NCI-H2171 treated with DMSO at 0.1 percent for 48 hours (cell line): ENCODE data around the gene CIAO2B.
A peak's percentile ranks its signal among the peaks of the same experiment; 100 is the strongest.

ENCODE experiments used
- DNase-seq: peaks from one replicate; lab custom pipeline; 2025; lab: John Stamatoyannopoulos, UW

The CIAO2B gene

GRCh38 chr16:66919569-66920298 lies 14.5 kb downstream of the CIAO2B start:
- DNase-seq, result no peak

GRCh38 chr16:66918803-66919568 lies 15.2 kb downstream of the CIAO2B start, which contains the start of gene CDH16:
CDH16 (minus strand) TSS chr16:66918885; CDS start chr16:66918065, 820 bp downstream.
- DNase-seq, result peak; percentile 74

DNA sequence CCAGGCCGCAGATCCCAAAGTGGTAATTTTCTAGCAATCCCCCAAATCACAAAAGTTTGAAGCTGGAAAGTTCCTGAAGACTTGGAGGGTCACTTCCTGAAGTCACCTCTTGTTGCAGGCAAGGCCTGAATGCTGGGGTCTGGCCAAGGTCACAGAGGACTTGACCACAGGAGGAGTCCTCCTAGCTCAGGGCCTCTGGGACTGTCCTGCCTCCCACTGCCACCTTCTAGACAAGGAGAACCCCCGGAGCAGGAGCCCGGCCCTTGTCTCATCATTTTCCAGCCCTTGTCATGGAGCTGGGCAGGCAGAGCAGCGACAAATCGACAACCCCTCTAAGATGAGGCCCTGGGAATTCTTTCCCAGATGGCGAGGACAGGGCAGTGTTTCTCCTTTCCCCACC lies 15.8 kb downstream of the CIAO2B start:
- DNase-seq, result no peak

DNA sequence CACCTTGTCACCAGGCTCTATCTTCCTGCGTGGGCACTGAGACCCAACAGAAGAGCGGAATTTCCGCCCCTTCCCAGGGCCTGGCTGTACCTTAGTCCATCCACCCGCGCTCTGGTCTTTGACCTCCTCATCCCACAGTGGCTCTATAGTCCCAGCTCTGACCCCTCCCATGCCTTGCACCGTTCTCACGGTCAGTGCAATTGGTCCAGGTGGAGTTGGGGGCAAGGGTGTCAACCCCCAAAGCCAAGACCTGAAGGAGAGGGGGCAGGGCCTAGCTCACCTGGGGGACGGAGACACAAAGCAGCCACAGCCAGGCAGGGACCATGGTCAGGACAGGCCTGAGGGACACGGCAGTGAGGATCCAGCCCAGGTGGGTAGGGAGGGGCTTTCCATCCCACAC lies 16.5 kb downstream of the CIAO2B start:
- no peak for DNase-seq

- no peak for DNase-seq
These were observed 17.7 kb downstream of the CIAO2B start for GRCh38 chr16:66916518-66916917.

DNA sequence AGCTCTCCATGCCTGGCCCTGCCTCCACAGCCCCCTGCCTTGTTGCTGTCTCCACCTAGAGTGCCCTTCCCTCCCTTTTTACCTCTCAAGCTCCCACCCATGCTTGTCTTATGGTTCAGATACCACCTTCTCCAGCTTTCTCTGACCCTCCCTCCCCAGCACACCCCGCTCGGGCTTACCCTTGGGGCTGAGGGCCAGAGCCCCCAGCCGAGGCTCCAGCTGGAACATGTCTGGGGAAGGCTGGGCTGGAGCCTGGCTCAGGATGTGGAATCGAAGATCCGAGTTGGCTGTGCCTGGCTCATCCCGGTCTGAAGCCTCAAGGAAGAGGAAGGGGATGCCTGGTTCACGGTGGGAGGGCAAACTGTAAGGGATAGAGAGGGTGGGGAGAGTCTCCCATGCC lies 19.2 kb downstream of the CIAO2B start:
- no peak for DNase-seq

DNA sequence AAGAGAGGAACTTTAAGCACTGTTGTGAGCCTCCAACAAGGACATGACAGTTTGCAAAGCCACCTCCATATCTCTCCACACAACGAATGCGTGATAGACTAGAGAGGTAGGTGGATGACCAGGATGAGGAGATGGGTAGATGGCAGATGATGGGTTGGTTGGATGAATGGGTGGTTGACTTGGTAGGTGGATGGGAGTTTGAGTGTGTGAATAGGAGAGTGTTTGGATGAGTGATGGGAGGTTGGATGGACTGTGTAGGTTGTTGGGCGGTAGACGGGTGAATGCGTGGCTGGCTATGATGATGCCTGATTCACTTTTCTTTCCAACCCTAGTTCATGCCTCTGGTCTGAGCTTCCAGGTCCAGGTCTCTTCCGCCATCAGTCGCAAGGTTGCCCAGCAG lies 19.7 kb downstream of the CIAO2B start:
- no peak for DNase-seq

GRCh38 chr16:66913711-66914110 lies 20.5 kb downstream of the CIAO2B start:
- DNase-seq, result no peak

GRCh38 chr16:66913081-66913480 lies 21.1 kb downstream of the CIAO2B start:
- DNase-seq, result no peak

GRCh38 chr16:66911801-66912200 lies 22.4 kb downstream of the CIAO2B start:
- DNase-seq, result no peak

DNA sequence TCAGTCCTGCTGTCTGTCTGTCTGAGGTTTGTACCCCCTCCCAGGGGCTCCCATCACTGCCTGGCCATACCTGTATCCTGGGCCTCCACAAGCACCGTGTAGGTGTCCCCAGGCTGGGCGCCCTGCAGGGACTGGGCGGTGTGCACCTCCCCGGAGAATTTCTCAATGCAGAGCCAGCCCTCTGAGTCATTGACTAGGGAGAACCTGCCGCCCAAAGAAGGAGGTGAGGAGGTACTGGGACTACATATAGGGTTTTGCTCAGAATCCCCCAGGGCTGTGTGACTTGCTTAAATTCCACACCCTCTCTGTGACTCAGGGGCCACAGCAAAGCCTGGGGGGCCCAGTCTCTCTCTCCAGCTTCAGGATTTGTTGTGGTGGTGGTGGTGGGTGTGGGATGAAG lies 23.1 kb downstream of the CIAO2B start:
- DNase-seq, result no peak

DNA sequence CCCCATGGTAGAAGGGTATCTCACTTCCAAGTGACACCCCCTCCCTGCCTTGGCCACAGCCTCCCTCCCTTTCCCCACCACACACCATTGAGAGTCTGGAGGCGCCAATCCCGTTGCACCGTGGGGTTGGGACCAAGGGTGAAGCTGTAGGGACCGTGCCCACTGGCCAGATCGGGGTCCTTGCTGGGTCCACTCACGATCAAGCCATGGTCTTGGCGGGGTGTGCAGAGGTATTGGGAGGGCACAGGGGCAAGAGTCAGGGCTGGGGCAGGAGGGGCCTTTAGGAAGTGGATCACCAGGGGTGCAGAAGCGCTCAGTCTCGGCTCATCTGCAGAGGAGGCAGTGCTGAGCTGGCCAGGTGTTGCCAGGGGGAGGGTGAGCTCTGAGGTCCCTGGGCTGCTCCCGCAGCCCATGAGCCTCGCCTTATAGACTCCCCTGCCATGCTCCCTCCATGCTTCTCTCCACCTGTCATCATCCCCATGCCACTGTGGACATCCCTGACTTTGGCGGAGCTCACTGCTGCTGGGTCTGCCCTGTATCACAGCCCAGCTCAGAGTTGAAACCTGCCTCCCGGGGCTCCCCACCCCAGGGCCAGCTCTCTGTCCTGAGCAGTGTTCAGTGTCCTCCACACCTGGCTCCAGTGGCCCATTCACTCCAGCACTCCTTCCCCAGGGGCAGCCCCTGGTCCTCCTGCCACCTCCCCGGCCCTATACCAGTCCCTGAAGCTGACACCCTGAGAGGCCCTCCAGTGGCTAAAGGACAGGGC lies 23.8 kb downstream of the CIAO2B start:
- no peak for DNase-seq

GRCh38 chr16:66908762-66909559 lies 25.2 kb downstream of the CIAO2B start:
- no peak for DNase-seq

- no peak for DNase-seq
These were observed 26.1 kb downstream of the CIAO2B start for GRCh38 chr16:66908116-66908515.

GRCh38 chr16:66906916-66907836 lies 27.0 kb downstream of the CIAO2B start:
- no peak for DNase-seq

- DNase-seq, result peak; percentile 39
These were observed 28.3 kb downstream of the CIAO2B start for GRCh38 chr16:66905633-66906539.

DNA sequence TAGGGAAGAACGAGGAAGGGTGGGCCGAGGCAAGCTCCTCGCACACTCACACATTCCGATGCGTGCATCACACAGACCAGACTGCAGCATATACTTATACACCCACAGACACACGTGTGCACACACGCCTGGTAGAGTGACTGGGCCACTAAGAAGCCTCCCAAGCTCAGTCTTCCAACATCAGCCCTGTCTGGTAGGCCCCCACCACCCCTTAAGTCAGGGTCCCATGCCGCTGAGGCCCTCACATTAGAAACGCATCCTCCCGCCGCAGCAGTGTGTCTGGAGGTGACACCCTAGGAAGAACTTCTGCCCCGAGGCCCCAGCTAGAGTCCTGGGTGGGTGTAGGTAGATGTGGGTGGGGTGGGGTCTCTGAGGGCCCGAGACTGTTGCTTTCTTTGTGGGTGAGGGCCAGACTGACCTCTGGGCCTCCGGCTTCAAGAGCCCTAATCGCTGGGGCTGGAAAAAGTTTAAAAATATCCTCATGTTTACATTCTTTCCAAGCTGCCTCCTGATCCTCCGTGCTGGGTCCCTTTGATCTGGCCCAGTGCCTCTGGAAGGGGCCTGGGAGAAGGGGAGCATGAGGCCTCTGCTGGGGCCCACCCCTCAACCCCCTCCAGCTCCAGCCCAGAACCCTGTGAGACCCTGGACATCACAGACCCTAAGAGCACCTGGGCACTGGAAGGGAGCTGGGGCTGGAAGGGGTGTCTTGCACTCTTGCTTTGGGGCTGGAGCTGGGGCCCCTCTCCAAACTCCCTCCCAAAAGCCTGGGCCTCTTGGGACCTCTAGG lies 29.2 kb downstream of the CIAO2B start:
- no peak for DNase-seq

DNA sequence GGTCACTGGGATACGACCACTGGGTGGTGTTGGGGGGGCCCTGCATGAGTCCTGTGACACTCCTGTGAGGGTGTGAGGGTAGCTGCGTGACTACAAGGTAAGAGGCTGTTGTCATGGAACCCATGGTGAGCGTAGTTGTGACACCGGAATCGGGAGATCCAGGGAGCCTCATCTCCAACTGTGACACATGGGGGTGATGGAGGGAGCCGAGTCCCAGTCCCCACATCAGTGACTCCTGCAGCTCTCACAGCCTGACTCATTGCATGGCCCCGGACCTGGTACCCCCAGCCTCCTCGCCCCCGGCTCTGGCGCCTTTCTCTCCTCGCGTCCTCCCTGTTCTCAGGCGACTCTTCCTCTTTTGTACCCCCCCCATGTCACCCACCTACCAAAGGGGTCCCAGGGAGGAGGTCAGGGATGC lies 29.8 kb downstream of the CIAO2B start:
- no peak for DNase-seq
